PC-9 (cell line): ENCODE data around the gene AK5. TPM values are rescaled to one million over a fixed set of nuclear protein-coding genes. Genes with fewer than 3 reads are reported as not detected.
"Not testable (repeated sequence)": the region's sequence is repeated elsewhere in the genome, so short reads cannot be mapped to it uniquely, and the experiment has no call there.

Experiments used
- BruUV-seq: library from RNA; stranded (reverse); fragments of 400-500 nt; replicated peaks from 2 replicates; lab custom pipeline; 2021; lab: Mats Ljungman, UMichigan
- CTCF ChIA-PET: fragments of 300-600 bp; sonication (Branson Sonifier 250); formaldehyde crosslinking; loops from one replicate; lab custom pipeline; 2022; ENCODE audit warnings: antibody characterized with exemption; lab: Charles Lee
- POLR2A ChIA-PET: fragments of 300-600 bp; sonication (Branson Sonifier 250); formaldehyde crosslinking; loops from one replicate; lab custom pipeline; 2022; ENCODE audit warnings: antibody characterized with exemption; ENCODE audit not compliant: unreplicated experiment; lab: Charles Lee
- DNase-seq, 2 experiments: peaks; one replicate each; pipeline versions ENCODE4 v3.0.0 to v3.0.0-alpha.2; 2015 to 2022; ENCODE audit warnings: mixed read lengths in 1 of 2
- H2AFZ ChIP-seq: fragments of 200-600 bp; sonication (generic); 2 replicates; pipeline ENCODE4 v1.8.1; 2017; ENCODE audit warnings: antibody characterized with exemption
- H3F3A ChIP-seq: fragments of 200-600 bp; sonication (generic); 2 replicates; pipeline ENCODE4 v1.8.1; 2017; ENCODE audit warnings: antibody characterized with exemption, mild to moderate bottlenecking, low read depth; ENCODE audit not compliant: insufficient read depth
- H3K27ac ChIP-seq: fragments of 200-600 bp; sonication (generic); 2 replicates; pipeline ENCODE4 v1.6.1; 2016; ENCODE audit warnings: mixed run types
- H3K27me3 ChIP-seq: fragments of 200-600 bp; sonication (generic); 2 replicates; pipeline ENCODE4 v1.6.1; 2016; ENCODE audit warnings: low read depth, mixed run types; ENCODE audit not compliant: insufficient read depth
- H3K36me3 ChIP-seq: fragments of 200-600 bp; sonication (generic); 2 replicates; pipeline ENCODE4 v1.6.1; 2016; ENCODE audit warnings: low read depth, mixed run types
- H3K4me1 ChIP-seq: fragments of 200-600 bp; sonication (generic); replicated peaks from 2 replicates; pipeline ENCODE4 v1.6.1; 2016; ENCODE audit warnings: mixed run types; ENCODE audit not compliant: insufficient read depth
- H3K4me2 ChIP-seq: fragments of 200-600 bp; sonication (generic); 2 replicates; pipeline ENCODE4 v1.6.1; 2017; ENCODE audit warnings: mixed run types
- H3K4me3 ChIP-seq: fragments of 200-600 bp; sonication (generic); 2 replicates; pipeline ENCODE4 v1.6.1; 2016; ENCODE audit warnings: mixed run types
- H3K79me2 ChIP-seq: fragments of 200-600 bp; sonication (generic); 2 replicates; pipeline ENCODE4 v1.6.1; 2017; ENCODE audit warnings: low read depth, mixed run types
- H3K9me2 ChIP-seq: fragments of 200-600 bp; sonication (generic); 2 replicates; pipeline ENCODE4 v1.8.1; 2017; ENCODE audit warnings: mild to moderate bottlenecking; ENCODE audit not compliant: insufficient read depth
- H3K9me3 ChIP-seq: fragments of 200-600 bp; sonication (generic); 2 replicates; pipeline ENCODE4 v1.8.1; 2016; ENCODE audit warnings: low read depth; ENCODE audit not compliant: insufficient read depth
- H4K20me1 ChIP-seq: fragments of 200-600 bp; sonication (generic); 2 replicates; pipeline ENCODE4 v1.8.1; 2017; ENCODE audit not compliant: insufficient read depth
- CTCF ChIP-seq: fragments of 200-600 bp; sonication (generic); conservative IDR thresholded peaks from 2 replicates; pipeline ENCODE4 v1.6.1; 2017; ENCODE audit warnings: mixed run types, antibody characterized with exemption, mild to moderate bottlenecking, moderate library complexity
- EZH2 ChIP-seq: fragments of 200-600 bp; sonication (generic); IDR thresholded peaks from 2 replicates; pipeline ENCODE4 v1.8.0; 2017; ENCODE audit warnings: antibody characterized with exemption, low read depth
- intact Hi-C: fragments of 100-400 bp; cut with micrococcal nuclease; formaldehyde crosslinking; loops from one replicate; pipeline ENCODE4 v1.10.0; 2022; ENCODE audit not compliant: unreplicated experiment
- total RNA-seq: library from RNA; stranded (reverse); gene quantifications from 2 replicates; pipeline ENCODE4 v1.2.3, GENCODE V29; 2021

AK5 gene
- total RNA-seq, 1 experiment from 2014 or later, result 1.2 TPM

DNA sequence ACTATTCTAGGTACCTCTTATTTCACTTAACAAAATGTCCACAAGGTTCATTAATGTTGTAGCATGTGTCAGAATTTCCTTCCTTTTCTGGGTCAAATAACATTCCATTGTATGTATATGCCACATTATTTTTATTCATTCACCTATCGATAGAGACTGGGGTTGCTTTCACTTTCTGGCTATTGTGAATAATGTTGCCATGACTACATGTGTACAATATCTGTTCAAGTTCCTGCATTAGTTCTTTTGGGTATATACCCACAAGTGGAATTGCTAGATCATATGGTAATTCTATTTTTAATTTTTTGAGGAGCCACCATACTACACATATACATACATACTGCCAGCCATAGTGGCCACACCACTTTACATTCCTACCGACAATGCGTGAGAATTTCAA lies 242.2 kb downstream of the AK5 start:
- no TSS peak for BruUV-seq
- POLR2A ChIA-PET, result no interaction called here
- no peak overlapping the region for H3K4me2 ChIP-seq

GRCh38 chr1:77531149-77531548 lies 249.3 kb downstream of the AK5 start:
- POLR2A ChIA-PET, H3K4me3 ChIP-seq, H3K9me3 ChIP-seq, H3K36me3 ChIP-seq, H4K20me1 ChIP-seq, H3K79me2 ChIP-seq, H2AFZ ChIP-seq, H3K9me2 ChIP-seq, H3F3A ChIP-seq, H3K4me1 ChIP-seq, H3K27me3 ChIP-seq, H3K4me2 ChIP-seq, BruUV-seq, H3K27ac ChIP-seq, CTCF ChIA-PET: not testable (repeated sequence)
- intact Hi-C loops, result loop anchor here (5.0 to 10.0 kb wide), 5 partner anchors 116 to 581 kb away; partner anchors contain the start of genes AK5 and ZZZ3
- peak in 1 of 2 experiments; percentile 17 for DNase-seq

More for the DNA sequence above, 242.2 kb downstream of the AK5 start:
- H3K36me3 ChIP-seq, result no peaks in the 10 kb centered on the region
- no peaks in the 10 kb centered on the region for H3F3A ChIP-seq
- DNase-seq, result no peak
- H3K4me1 ChIP-seq, result no peaks in the 10 kb centered on the region
- H3K27ac ChIP-seq, result no peak overlapping the region
- H4K20me1 ChIP-seq, result no peaks in the 10 kb centered on the region
- CTCF ChIA-PET, result no interaction called here
- H3K9me2 ChIP-seq, result no peaks in the 10 kb centered on the region
- intact Hi-C loops, result no loop called here
- no peaks in the 10 kb centered on the region for H3K27me3 ChIP-seq
- no peak for TF ChIP-seq EZH2
- no peak for TF ChIP-seq CTCF
- no peaks in the 10 kb centered on the region for H3K9me3 ChIP-seq
- H3K79me2 ChIP-seq, result no peaks in the 10 kb centered on the region
- no peak overlapping the region for H2AFZ ChIP-seq
- no peak overlapping the region for H3K4me3 ChIP-seq

DNA sequence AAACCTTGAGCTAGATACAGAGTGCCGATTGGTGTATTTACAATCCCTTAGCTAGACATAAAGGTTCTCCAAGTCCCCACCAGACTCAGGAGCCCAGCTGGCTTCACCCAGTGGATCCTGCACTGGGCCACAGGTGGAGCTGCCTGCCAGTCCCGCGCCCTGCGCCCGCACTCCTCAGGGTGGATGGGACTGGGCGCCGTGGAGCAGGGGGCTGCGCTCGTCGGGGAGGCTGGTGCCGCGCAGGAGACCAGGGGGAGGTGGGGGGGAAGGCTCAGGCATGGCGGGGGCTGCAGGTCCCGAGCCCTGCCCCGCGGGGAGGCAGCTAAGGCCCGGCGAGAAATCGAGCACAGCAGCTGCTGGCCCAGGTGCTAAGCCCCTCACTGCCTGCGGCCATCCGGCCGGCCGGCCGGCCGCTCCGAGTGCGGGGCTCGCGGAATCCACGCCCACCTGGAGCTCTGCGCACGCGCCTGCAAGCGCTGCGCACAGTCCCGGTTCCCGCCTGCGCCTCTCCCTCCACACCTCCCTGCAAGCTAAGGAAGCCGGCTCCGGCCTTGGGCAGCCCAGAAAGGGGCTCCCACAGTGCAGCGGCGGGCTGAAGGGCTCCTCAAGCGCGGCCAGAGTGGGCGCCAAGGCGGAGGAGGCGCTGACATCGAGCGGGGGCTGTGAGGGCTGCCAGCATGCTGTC lies 249.9 kb downstream of the AK5 start:
- H3K27ac ChIP-seq, CTCF ChIA-PET, POLR2A ChIA-PET, H3K4me2 ChIP-seq, H3K79me2 ChIP-seq, H2AFZ ChIP-seq, BruUV-seq, H3K4me3 ChIP-seq, H3K9me2 ChIP-seq, H3K36me3 ChIP-seq, H3F3A ChIP-seq, H3K27me3 ChIP-seq, H4K20me1 ChIP-seq, DNase-seq, H3K9me3 ChIP-seq: not testable (repeated sequence)
- intact Hi-C loops, result loop anchor here (5.0 to 10.0 kb wide), 5 partner anchors 117 to 581 kb away; partner anchors contain the start of genes AK5 and ZZZ3
- peaks cover 13% of the 10 kb centered on the region for H3K4me1 ChIP-seq

GRCh38 chr1:77532641-77533040 lies 250.8 kb downstream of the AK5 start:
- H2AFZ ChIP-seq, result no peak overlapping the region

More at GRCh38 chr1:77532641-77533040, 250.8 kb downstream of the AK5 start:
- no peak for DNase-seq
- no peaks in the 10 kb centered on the region for H3K79me2 ChIP-seq
- no TSS peak for BruUV-seq
- CTCF ChIA-PET, result interaction anchor here (0.6 kb wide), 1 partner anchor 169 kb away, joined by 4 read pairs; no protein-coding TSS in a partner anchor
- H3K4me2 ChIP-seq, result no peak overlapping the region
- H3F3A ChIP-seq, result peaks cover 7% of the 10 kb centered on the region; the same call in 1 of the 2 replicates
- H3K4me1 ChIP-seq, result peaks cover 22% of the 10 kb centered on the region
- H3K27me3 ChIP-seq, result no peaks in the 10 kb centered on the region
- no peak overlapping the region for H3K27ac ChIP-seq
- no peaks in the 10 kb centered on the region for H3K36me3 ChIP-seq
- H4K20me1 ChIP-seq, result no peaks in the 10 kb centered on the region
- POLR2A ChIA-PET, result no interaction called here
- no peaks in the 10 kb centered on the region for H3K9me3 ChIP-seq
- H3K4me3 ChIP-seq, result no peak overlapping the region
- TF ChIP-seq EZH2 (no peak), CTCF (no peak)
- intact Hi-C loops, result loop anchor here (1.0 to 10.0 kb wide), 6 partner anchors 118 to 580 kb away; partner anchors contain the start of genes AK5 and ZZZ3
- no peaks in the 10 kb centered on the region for H3K9me2 ChIP-seq
